K562 (cell line): ENCODE results near the gene BAK1. TPM values are rescaled to one million over a fixed set of nuclear protein-coding genes. Genes with fewer than 3 reads are reported as not detected.

Source experiments
- ATAC-seq: fragments of 200-7000 bp; cut with Tn5 transposase; 3 replicates; pipeline ENCODE4 v1.9.1; 2020; ENCODE audit warnings: moderate library complexity
- BruUV-seq: library from RNA; stranded (reverse); fragments of 400-500 nt; replicated peaks from 2 replicates; lab custom pipeline; 2021; lab: Mats Ljungman, UMichigan
- CTCF ChIA-PET: fragments of 300-600 bp; formaldehyde crosslinking; extraction: SDS; loops from one replicate; lab custom pipeline; 2021; ENCODE audit warnings: low intra/inter-chr PET ratio; lab: Yijun Ruan, JAX
- POLR2A ChIA-PET: fragments of 300-600, 350-650 bp; sonication (Branson Sonifier 250); formaldehyde crosslinking; extraction: SDS; loops from one replicate; lab custom pipeline; 2021; ENCODE audit warnings: antibody characterized with exemption, inconsistent platforms; lab: Yijun Ruan, JAX
- DNase-seq, 4 experiments: peaks; one replicate each; pipeline versions ENCODE4 v3.0.0 to v3.0.0-alpha.2; 2011 to 2018; ENCODE audit warnings: low spot score in 3 of 4, mixed read lengths in 3 of 4; ENCODE audit errors: extremely low read depth in 1 of 4
- FAIRE-seq: peaks from 2 replicates; lab custom pipeline; 2011; peaks lifted over from hg19 to GRCh38; lab: Jason Lieb, UNC
- H2AFZ ChIP-seq: 2 replicates; pipeline ENCODE4 v1.6.0; 2011; ENCODE audit warnings: low read depth, low read length, control low read depth, inconsistent platforms
- H3K27ac ChIP-seq: fragments of 200-600 bp; 3 replicates; pipeline ENCODE4 v1.8.0; 2011; ENCODE audit warnings: low read depth, mild to moderate bottlenecking, control low read depth, inconsistent platforms, low read length, moderate library complexity, mixed read lengths; ENCODE audit errors: extremely low read depth
- H3K27me3 ChIP-seq, 2 experiments: fragments of 300-600 bp in 1 of 2; 2 replicates in 1 of 2; 3 replicates in 1 of 2; pipeline versions ENCODE4 v1.6.0 to v1.8.0; 2011; ENCODE audit warnings: inconsistent platforms in 2 of 2, low read length in 2 of 2, mild to moderate bottlenecking in 1 of 2, mixed read lengths in 1 of 2, moderate library complexity in 1 of 2; ENCODE audit not compliant: control insufficient read depth in 2 of 2, insufficient read depth in 2 of 2
- H3K36me3 ChIP-seq: fragments of 300-600 bp; 3 replicates; pipeline ENCODE4 v1.8.0; 2011; ENCODE audit warnings: mild to moderate bottlenecking, low read length, inconsistent platforms; ENCODE audit not compliant: control insufficient read depth, insufficient read depth
- H3K4me1 ChIP-seq, 2 experiments: fragments of 200-600 bp in 1 of 2; replicated peaks in 1 of 2; 2 replicates in 1 of 2; 3 replicates in 1 of 2; pipeline versions ENCODE4 v1.5.1 to v1.8.0; 2011; ENCODE audit warnings: inconsistent platforms in 2 of 2, low read length in 2 of 2, mild to moderate bottlenecking in 1 of 2, mixed read lengths in 1 of 2, moderate library complexity in 1 of 2; ENCODE audit not compliant: control insufficient read depth in 2 of 2, insufficient read depth in 2 of 2
- H3K4me2 ChIP-seq: 2 replicates; pipeline ENCODE4 v1.6.1; 2011; ENCODE audit warnings: low read length, control low read depth, inconsistent platforms, mixed read lengths; ENCODE audit not compliant: insufficient read depth
- H3K4me3 ChIP-seq: fragments of 200-600 bp; sonication (generic), shearing (Covaris generic); 2 replicates; pipeline ENCODE4 v1.5.1; 2016; ENCODE audit warnings: control low read depth, inconsistent platforms
- H3K79me2 ChIP-seq: fragments of 200-600 bp; 3 replicates; pipeline ENCODE4 v1.8.0; 2011; ENCODE audit warnings: low read length, inconsistent platforms; ENCODE audit not compliant: control insufficient read depth, insufficient read depth
- H3K9ac ChIP-seq, 2 experiments: 2 replicates each; pipeline versions ENCODE4 v1.6.0 to v1.6.1; 2011; ENCODE audit warnings: low read depth in 2 of 2, low read length in 2 of 2, control low read depth in 1 of 2, inconsistent platforms in 1 of 2, mild to moderate bottlenecking in 1 of 2, mixed read lengths in 1 of 2; ENCODE audit not compliant: insufficient read depth in 1 of 2
- H3K9me1 ChIP-seq: one replicate; pipeline ENCODE4 v1.6.0; 2011; ENCODE audit warnings: inconsistent platforms, mild to moderate bottlenecking, low read length, moderate library complexity; ENCODE audit not compliant: control insufficient read depth, insufficient read depth
- H3K9me3 ChIP-seq: replicated peaks from 2 replicates; pipeline ENCODE4 v1.5.1; 2011; ENCODE audit warnings: low read depth, low read length, inconsistent platforms; ENCODE audit not compliant: control insufficient read depth, insufficient read depth
- H4K20me1 ChIP-seq: replicated peaks from 2 replicates; pipeline ENCODE4 v1.6.1; 2011; ENCODE audit warnings: low read length, inconsistent platforms, mixed read lengths; ENCODE audit not compliant: control insufficient read depth, insufficient read depth
- DDX20 ChIP-seq: fragments of 450-650 bp; IDR thresholded peaks from 2 replicates; pipeline ENCODE4 v1.6.1; 2016; ENCODE audit warnings: missing genetic modification characterization, low read depth, mild to moderate bottlenecking, missing compliant biosample characterization, moderate library complexity
- NCOA6 ChIP-seq: fragments of 450-650 bp; IDR thresholded peaks from 2 replicates; pipeline ENCODE4 v1.6.1; 2017; ENCODE audit warnings: mild to moderate bottlenecking
- NFATC3 ChIP-seq: fragments of 450-650 bp; IDR thresholded peaks from 2 replicates; pipeline ENCODE4 v1.6.1; 2017; ENCODE audit warnings: mild to moderate bottlenecking
- RFX5 ChIP-seq: IDR thresholded peaks from 2 replicates; pipeline ENCODE4 v1.6.1; 2011; ENCODE audit warnings: low read depth, mild to moderate bottlenecking, improper control_type of control experiment, low read length
- SAFB2 ChIP-seq: fragments of 200-400 bp; formaldehyde crosslinking; IDR thresholded peaks from 2 replicates; pipeline ENCODE4 v1.6.1; 2018; ENCODE audit warnings: borderline replicate concordance, low read length, low read depth, moderate library complexity; ENCODE audit not compliant: severe bottlenecking
- SRSF7 ChIP-seq: fragments of 200-400 bp; formaldehyde crosslinking; optimal IDR thresholded peaks from 2 replicates; pipeline ENCODE3; 2017; ENCODE audit warnings: mild to moderate bottlenecking, low read depth, low read length
- ZNF717 ChIP-seq: fragments of 250-450 bp; sonication (Bioruptor Pico); IDR thresholded peaks from 2 replicates; pipeline ENCODE4 v1.5.0; 2021
- ZNF75A ChIP-seq: fragments of 450-650 bp; formaldehyde crosslinking; IDR thresholded peaks from 2 replicates; pipeline ENCODE4 v1.4.0; 2020; ENCODE audit warnings: mild to moderate bottlenecking
- ZNF76 ChIP-seq: fragments of 250-450 bp; sonication (Bioruptor Pico); IDR thresholded peaks from 2 replicates; pipeline ENCODE4 v1.4.0; 2020; ENCODE audit warnings: mild to moderate bottlenecking, moderate library complexity, borderline replicate concordance
- ZNF785 ChIP-seq: fragments of 250-450 bp; sonication (Bioruptor Pico); IDR thresholded peaks from 2 replicates; pipeline ENCODE4 v1.4.0; 2020; ENCODE audit warnings: mild to moderate bottlenecking
- WGBS: fragments of 100-300 bp; shearing (Covaris generic); methylation state at CpG from one replicate; pipeline ENCODE4 v1.1.6; 2016; ENCODE audit warnings: low coverage, mixed read lengths; ENCODE audit not compliant: insufficient coverage; ENCODE audit errors: missing lambda C conversion rate; 5-methylcytosine and 5-hydroxymethylcytosine counted together
- in situ Hi-C: fragments of 300-500 bp; cut with MboI; formaldehyde crosslinking; loops from 4 replicates; pipeline ENCODE4 v1.15.0; 2018; ENCODE audit warnings: inconsistent platforms, mixed read lengths
- intact Hi-C: fragments of 100-400 bp; cut with micrococcal nuclease; formaldehyde crosslinking; loops from 2 replicates; pipeline ENCODE4 v1.14.2; 2022
- polyA plus RNA-seq, 8 experiments: library from polyadenylated mRNA; depleted of rRNA in 4 of 8; stranded (reverse) in 5 of 8; unstranded in 3 of 8; fragments of >200 nt; fragmentation: Nextera tagmentation in 2 of 8; fragmentation: Illumina TruSeq in 1 of 8; extraction: Ambion mirVana in 2 of 8; extraction: Trizol in 1 of 8; gene quantifications; 2 replicates each; pipeline versions ENCODE4 v1.2.1 to v1.2.3, GENCODE V29; 2011 to 2014; ENCODE audit warnings: inconsistent platforms in 1 of 8, missing spikeins in 1 of 8
- total RNA-seq, 7 experiments: library from RNA; depleted of rRNA in 6 of 7; stranded (reverse); fragments of >200 nt in 6 of 7; fragmentation: Illumina TruSeq in 2 of 7; extraction: Trizol in 2 of 7; gene quantifications; 2 replicates each; pipeline versions ENCODE4 v1.2.1 to v1.2.3, GENCODE V29; 2011 to 2021; ENCODE audit warnings: low replicate concordance in 1 of 7
- TF ChIP-seq, protein P1 (sequence below), 2 experiments: fragments of 450-650 bp in 1 of 2; sonication (generic) in 1 of 2; formaldehyde crosslinking in 1 of 2; IDR thresholded peaks in 1 of 2; conservative IDR thresholded peaks in 1 of 2; 2 replicates each; pipeline versions ENCODE4 v1.6.1 to v1.8.1; 2016 to 2023; ENCODE audit warnings: mild to moderate bottlenecking in 2 of 2, moderate library complexity in 2 of 2, inconsistent platforms in 1 of 2, missing genetic modification reagents in 1 of 2
- TF ChIP-seq, protein P2 (sequence below): fragments of 250-450 bp; sonication (Bioruptor Pico); IDR thresholded peaks from 2 replicates; pipeline ENCODE4 v1.8.0; 2022; ENCODE audit warnings: moderate library complexity, mild to moderate bottlenecking, inconsistent platforms
- TF ChIP-seq, protein P3 (sequence below): fragments of 250-450 bp; sonication (Bioruptor Pico); IDR thresholded peaks from 2 replicates; pipeline ENCODE4 v1.6.1; 2021; ENCODE audit warnings: mild to moderate bottlenecking
- TF ChIP-seq, protein P4 (sequence below): fragments of 450-650 bp; conservative IDR thresholded peaks from 2 replicates; pipeline ENCODE4 v1.6.1; 2016; ENCODE audit warnings: missing genetic modification characterization, low read depth, mild to moderate bottlenecking, missing compliant biosample characterization, moderate library complexity

BAK1 gene
- total and polyA plus RNA-seq, 9 of the 15 experiments (the other 6 are each of a cell fraction or from before 2014, with no cell fraction given), result 5.4 to 30.7 (median 18.9) TPM

DNA sequence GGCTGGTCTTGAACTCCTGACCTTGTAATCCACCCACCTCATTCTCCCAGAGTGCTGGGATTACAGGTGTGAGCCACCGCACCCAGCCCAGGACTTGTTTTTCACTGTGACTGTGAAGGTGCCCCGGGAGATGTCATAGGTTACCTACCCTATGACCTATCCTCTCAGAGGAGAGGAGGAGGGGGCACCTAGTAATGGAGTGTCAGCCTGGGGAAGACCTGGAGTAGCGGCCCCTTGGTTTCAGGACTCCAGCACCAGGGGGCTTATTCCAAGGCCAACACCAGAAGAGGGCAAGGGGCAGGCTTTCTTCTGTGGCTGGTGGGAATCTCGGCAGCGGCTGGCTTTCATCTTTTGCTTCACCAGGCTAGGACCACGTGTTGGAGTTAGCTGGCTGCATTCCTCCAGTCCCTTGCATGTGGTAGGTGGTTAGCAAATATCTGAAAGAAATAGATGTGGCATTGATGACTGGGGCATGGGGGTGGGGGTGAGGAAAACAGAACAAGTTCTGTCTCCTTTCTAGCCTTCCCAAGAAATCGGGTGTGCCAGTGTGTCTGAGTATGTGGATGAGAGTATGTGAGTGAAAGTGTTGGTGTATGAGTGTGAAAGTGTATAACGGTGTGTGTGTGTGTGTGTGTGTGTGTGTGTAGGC, 33.2 kb upstream of the BAK1 start:
- Histone ChIP-seq H3K4me3 (no peak overlapping the region), H3K27ac (no peak overlapping the region), H3K79me2 (no peaks in the 10 kb centered on the region), H3K4me2 (no peak overlapping the region), H3K4me1 (peaks cover 15 to 25% of the 10 kb centered on the region in 2 experiments; a peak in 4 of 5 replicates), H3K9me3 (no peaks in the 10 kb centered on the region), H3K27me3 (peaks cover 0 to 12% of the 10 kb centered on the region in 2 experiments; a peak in 2 of 5 replicates), H4K20me1 (no peaks in the 10 kb centered on the region), H3K9ac (0 out of 4 replicates have a peak overlapping the region, but pooled peaks of 1 of the 2 experiments have one; percentile 2), H3K36me3 (no peaks in the 10 kb centered on the region), H3K9me1 (no peaks in the 10 kb centered on the region), H2AFZ (no peak overlapping the region)
- TF ChIP-seq ZNF76 (CRISPR knock-in tag), result no peak
- TF ChIP-seq, protein P1, sequence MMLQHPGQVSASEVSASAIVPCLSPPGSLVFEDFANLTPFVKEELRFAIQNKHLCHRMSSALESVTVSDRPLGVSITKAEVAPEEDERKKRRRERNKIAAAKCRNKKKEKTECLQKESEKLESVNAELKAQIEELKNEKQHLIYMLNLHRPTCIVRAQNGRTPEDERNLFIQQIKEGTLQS (IDR thresholded peaks at IDR 0.05), result no peak
- TF ChIP-seq, protein P1 (CRISPR knock-in tag; conservative IDR thresholded peaks at IDR 0.05), result no peak
- no peak for TF ChIP-seq ZNF75A (CRISPR knock-in tag)
- TF ChIP-seq SRSF7, result no peak
- TF ChIP-seq DDX20, result no peak
- TF ChIP-seq, protein P2, sequence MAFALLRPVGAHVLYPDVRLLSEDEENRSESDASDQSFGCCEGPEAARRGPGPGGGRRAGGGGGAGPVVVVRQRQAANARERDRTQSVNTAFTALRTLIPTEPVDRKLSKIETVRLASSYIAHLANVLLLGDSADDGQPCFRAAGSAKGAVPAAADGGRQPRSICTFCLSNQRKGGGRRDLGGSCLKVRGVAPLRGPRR (CRISPR knock-in tag), result no peak
- no peak for TF ChIP-seq NCOA6
- TF ChIP-seq, protein P3, sequence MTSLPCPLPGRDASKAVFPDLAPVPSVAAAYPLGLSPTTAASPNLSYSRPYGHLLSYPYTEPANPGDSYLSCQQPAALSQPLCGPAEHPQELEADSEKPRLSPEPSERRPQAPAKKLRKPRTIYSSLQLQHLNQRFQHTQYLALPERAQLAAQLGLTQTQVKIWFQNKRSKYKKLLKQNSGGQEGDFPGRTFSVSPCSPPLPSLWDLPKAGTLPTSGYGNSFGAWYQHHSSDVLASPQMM (CRISPR knock-in tag), result no peak
- TF ChIP-seq SAFB2, result no peak
- TF ChIP-seq, protein P4, sequence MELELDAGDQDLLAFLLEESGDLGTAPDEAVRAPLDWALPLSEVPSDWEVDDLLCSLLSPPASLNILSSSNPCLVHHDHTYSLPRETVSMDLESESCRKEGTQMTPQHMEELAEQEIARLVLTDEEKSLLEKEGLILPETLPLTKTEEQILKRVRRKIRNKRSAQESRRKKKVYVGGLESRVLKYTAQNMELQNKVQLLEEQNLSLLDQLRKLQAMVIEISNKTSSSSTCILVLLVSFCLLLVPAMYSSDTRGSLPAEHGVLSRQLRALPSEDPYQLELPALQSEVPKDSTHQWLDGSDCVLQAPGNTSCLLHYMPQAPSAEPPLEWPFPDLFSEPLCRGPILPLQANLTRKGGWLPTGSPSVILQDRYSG, result no peak
- TF ChIP-seq RFX5, result no peak
- no peak for TF ChIP-seq ZNF785 (CRISPR knock-in tag)
- no peak for TF ChIP-seq NFATC3
- no peak for TF ChIP-seq ZNF717 (CRISPR knock-in tag)
- no TSS peak for BruUV-seq
- ChIA-PET POLR2A (interaction anchor here (1.1 to 1.6 kb wide), 4 partner anchors 9 to 16 kb away, joined by 3 to 5 read pairs (median 4); no protein-coding TSS in a partner anchor), CTCF (no interaction called here)
- no peak for FAIRE-seq
- no peak for DNase-seq
- intact Hi-C loops (no loop called here), in situ Hi-C loops (no loop called here)
- WGBS, result 20% methylated on average over 8 of the region's 8 CpGs
- ATAC-seq, result no peak
